Prostate gland (tissue), 2 donors: Measurements from ENCODE around the gene SLC11A1. TPM values are rescaled to one million over a fixed set of nuclear protein-coding genes. Genes with fewer than 3 reads are reported as not detected.

Experiments
- DNase-seq: peaks from one replicate; pipeline ENCODE4 v3.0.0-alpha.2; 2019; ENCODE audit warnings: low spot score
- H3K27ac ChIP-seq, 2 donors: fragments of 200-600 bp; sonication (generic); 2 replicates each; pipeline ENCODE4 v1.5.1; 2017 to 2019
- H3K27me3 ChIP-seq: fragments of 200-600 bp; sonication (generic); replicated peaks from 2 replicates; pipeline ENCODE4 v1.5.1; 2019; ENCODE audit not compliant: insufficient read depth
- H3K36me3 ChIP-seq, 2 donors: fragments of 200-600 bp; sonication (generic); 1 replicate in 1 of 2; 2 replicates in 1 of 2; pipeline versions ENCODE4 v1.5.1 to v1.8.1; 2017 to 2019
- H3K4me1 ChIP-seq: fragments of 200-600 bp; sonication (generic); replicated peaks from 2 replicates; pipeline ENCODE4 v1.5.1; 2019
- H3K4me3 ChIP-seq, 2 donors: fragments of 200-600 bp; sonication (generic); 2 replicates each; pipeline ENCODE4 v1.5.1; 2017 to 2019
- H3K9me3 ChIP-seq: fragments of 200-600 bp; sonication (generic); 2 replicates; pipeline ENCODE4 v1.5.1; 2017
- CTCF ChIP-seq, 4 experiments: fragments of 200-600 bp in 2 of 4; fragments of 450-650 bp in 2 of 4; sonication (generic) in 2 of 4; IDR thresholded peaks; 1 replicate in 3 of 4; 2 replicates in 1 of 4; pipeline ENCODE4 v1.5.1; 2016 to 2019; ENCODE audit warnings: antibody characterized with exemption in 4 of 4, mild to moderate bottlenecking in 2 of 4, moderate library complexity in 2 of 4
- POLR2A ChIP-seq: fragments of 450-650 bp; IDR thresholded peaks from one replicate; pipeline ENCODE4 v1.6.1; 2016; ENCODE audit warnings: antibody characterized with exemption, mild to moderate bottlenecking
- POLR2AphosphoS5 ChIP-seq: sonication (generic); formaldehyde crosslinking; IDR thresholded peaks from one replicate; pipeline ENCODE4 v1.6.1; 2017; ENCODE audit warnings: antibody characterized with exemption
- WGBS: methylation state at CpG from one replicate; pipeline ENCODE4 v1.1.5; 2018; 5-methylcytosine and 5-hydroxymethylcytosine counted together
- intact Hi-C: fragments of 100-400 bp; cut with DNase I; formaldehyde crosslinking; loops from one replicate; pipeline ENCODE4 v1.14.2; 2022
- total RNA-seq, 2 donors: library from RNA; depleted of rRNA; stranded (reverse); fragments of >200 nt; gene quantifications; one replicate each; pipeline ENCODE4 v1.1.0, GENCODE V29; 2016

SLC11A1 gene
- total RNA-seq, 2 donors from 2014 or later, result 10.8 to 11.4 TPM

GRCh38 chr2:218395456-218395825, 13.4 kb downstream of the SLC11A1 start:
- H3K36me3 ChIP-seq, result no peaks in the 10 kb centered on the region
- no peak for DNase-seq
- TF ChIP-seq POLR2A, result no peak
- no peak for TF ChIP-seq POLR2AphosphoS5
- TF ChIP-seq CTCF (IDR thresholded peaks at IDR 0.05), result no peak
- WGBS, result 32% methylated on average over 16 of the region's 16 CpGs
- intact Hi-C loops, result loop anchor here (5.0 kb wide), 1 partner anchor 123 kb away; the partner anchor contains the start of genes AAMP and PNKD
- H3K27me3 ChIP-seq, result no peaks in the 10 kb centered on the region
- H3K4me1 ChIP-seq, result peaks cover 3% of the 10 kb centered on the region
- peak overlapping the region; percentile 99 to 100 for H3K27ac ChIP-seq
- H3K4me3 ChIP-seq, result peak overlapping the region; percentile 99 to 100
- H3K9me3 ChIP-seq, result no peaks in the 10 kb centered on the region

GRCh38 chr2:218395826-218396687, 14.0 kb downstream of the SLC11A1 start:
- H3K4me3 ChIP-seq, result peak overlapping the region; percentile 99 to 100
- 2% methylated on average over 32 of the region's 57 CpGs for WGBS
- peak overlapping the region; percentile 99 to 100 for H3K27ac ChIP-seq
- peak; percentile 95 for TF ChIP-seq POLR2AphosphoS5
- TF ChIP-seq CTCF (IDR thresholded peaks at IDR 0.05), result peak; percentile 82 to 99 (median 98)
- TF ChIP-seq POLR2A, result peak; percentile 16
- H3K36me3 ChIP-seq, result no peaks in the 10 kb centered on the region
- no peaks in the 10 kb centered on the region for H3K27me3 ChIP-seq
- intact Hi-C loops, result loop anchor here (2.0 to 5.0 kb wide), 2 partner anchors 103 to 124 kb away; partner anchors contain the start of genes AAMP, PNKD and TMBIM1
- peak; percentile 92 for DNase-seq
- no peaks in the 10 kb centered on the region for H3K9me3 ChIP-seq
- peaks cover 3% of the 10 kb centered on the region for H3K4me1 ChIP-seq

- H3K4me1 ChIP-seq, result peaks cover 6% of the 10 kb centered on the region
- intact Hi-C loops, result loop anchor here (2.0 to 5.0 kb wide), 2 partner anchors 104 to 125 kb away; partner anchors contain the start of genes AAMP, PNKD and TMBIM1
- WGBS, result 1% methylated on average over 27 of the region's 27 CpGs
Observed at GRCh38 chr2:218396688-218397462, 14.8 kb downstream of the SLC11A1 start.

GRCh38 chr2:218397463-218397819, 15.4 kb downstream of the SLC11A1 start:
- 2% methylated on average over 12 of the region's 12 CpGs for WGBS
- Histone ChIP-seq H3K9me3 (no peaks in the 10 kb centered on the region), H3K27me3 (no peaks in the 10 kb centered on the region), H3K27ac (peak overlapping the region; percentile 99 to 100), H3K4me1 (peaks cover 12% of the 10 kb centered on the region), H3K36me3 (peaks cover under 1 to 7% of the 10 kb centered on the region in 2 donors), H3K4me3 (peak overlapping the region; percentile 99 to 100)
- no peak for DNase-seq
- intact Hi-C loops, result loop anchor here (2.0 to 5.0 kb wide), 2 partner anchors 105 to 125 kb away; partner anchors contain the start of genes AAMP, PNKD and TMBIM1
- TF ChIP-seq POLR2A (no peak), CTCF (IDR thresholded peaks at IDR 0.05) (no peak), POLR2AphosphoS5 (no peak)

More at GRCh38 chr2:218396688-218397462, 14.8 kb downstream of the SLC11A1 start:
- TF ChIP-seq CTCF (IDR thresholded peaks at IDR 0.05) (peak in 1 of 4 experiments; percentile 7), POLR2A (peak; percentile 17), POLR2AphosphoS5 (no peak)
- Histone ChIP-seq H3K27ac (peak overlapping the region; percentile 99 to 100), H3K4me3 (peak overlapping the region; percentile 99 to 100), H3K9me3 (no peaks in the 10 kb centered on the region), H3K27me3 (no peaks in the 10 kb centered on the region), H3K36me3 (peaks cover 0 to 2% of the 10 kb centered on the region in 2 donors)
- DNase-seq, result peak; percentile 71
